CD4-positive, alpha-beta T cell treated with Interleukin-1 beta for 1 hour (primary cell): ENCODE data around the gene KIF25.

ENCODE experiments used
- DNase-seq, 2 donors: peaks; one replicate each; pipeline ENCODE4 v3.0.0-alpha.2; 2020 to 2022

KIF25 gene

GRCh38 chr6:167997642-167998041, at the start of gene KIF25:
Gene KIF25, plus strand, starts transcription at chr6:167997671. Its CDS starts 31,915 bp downstream, at chr6:168029586.
- no peak for DNase-seq

GRCh38 chr6:167947716-167948115, 49.8 kb upstream of the KIF25 start:
- DNase-seq, result no peak

GRCh38 chr6:167948716-167949115, 48.8 kb upstream of the KIF25 start:
- DNase-seq, result no peak

GRCh38 chr6:167949121-167949684, 48.3 kb upstream of the KIF25 start:
- DNase-seq, result no peak

GRCh38 chr6:167951781-167952511, 45.5 kb upstream of the KIF25 start:
- DNase-seq, result no peak

- DNase-seq, result no peak
These were observed 45.0 kb upstream of the KIF25 start for GRCh38 chr6:167952512-167952859.

- DNase-seq, result no peak
These were observed 43.9 kb upstream of the KIF25 start for GRCh38 chr6:167953551-167953950.

- no peak for DNase-seq
These were observed 43.3 kb upstream of the KIF25 start for GRCh38 chr6:167954151-167954550.

- no peak for DNase-seq
These were observed 41.0 kb upstream of the KIF25 start for GRCh38 chr6:167956491-167956890.

- DNase-seq, result no peak
These were observed 40.4 kb upstream of the KIF25 start for GRCh38 chr6:167956983-167957492.

- DNase-seq, result no peak
These were observed 39.8 kb upstream of the KIF25 start for GRCh38 chr6:167957626-167958025.

GRCh38 chr6:167960579-167960978, 36.9 kb upstream of the KIF25 start:
- DNase-seq, result no peak

- DNase-seq, result no peak
These were observed 34.8 kb upstream of the KIF25 start for GRCh38 chr6:167962711-167963110.

GRCh38 chr6:167963589-167964057, 33.8 kb upstream of the KIF25 start:
- no peak for DNase-seq

- DNase-seq, result no peak
These were observed 31.6 kb upstream of the KIF25 start for GRCh38 chr6:167965592-167966539.

- no peak for DNase-seq
These were observed 30.9 kb upstream of the KIF25 start for GRCh38 chr6:167966540-167966905.

- no peak for DNase-seq
These were observed 29.4 kb upstream of the KIF25 start for GRCh38 chr6:167968091-167968490.

- DNase-seq, result no peak
These were observed 27.2 kb upstream of the KIF25 start for GRCh38 chr6:167970230-167970629.

GRCh38 chr6:167972193-167972592, 25.3 kb upstream of the KIF25 start:
- no peak for DNase-seq

GRCh38 chr6:167973148-167973885, 24.2 kb upstream of the KIF25 start:
- DNase-seq, result no peak

- no peak for DNase-seq
These were observed 22.7 kb upstream of the KIF25 start for GRCh38 chr6:167974640-167975344.

GRCh38 chr6:167975458-167975857, 22.0 kb upstream of the KIF25 start:
- no peak for DNase-seq
